A549 treated with GW870086 at 1 μM for 4 hours (cell line): ENCODE results near the gene OR5A1. TPM values are rescaled to one million over a fixed set of nuclear protein-coding genes. Genes with fewer than 3 reads are reported as not detected.

Experiments used
- total RNA-seq: library from RNA; stranded (reverse); fragments of 200-300 nt; extraction: Qiagen RNA extraction; gene quantifications from 5 replicates; pipeline ENCODE4 v1.2.3, GENCODE V29; 2022; ENCODE audit warnings: low read depth

The OR5A1 gene
- not detected in 5 replicates for total RNA-seq

GRCh38 chr11:59436169-59436568 lies at the start of gene OR5A1:
Gene OR5A1 (plus strand): TSS chr11:59436469. CDS start chr11:59443169, 6,700 bp downstream.

DNA sequence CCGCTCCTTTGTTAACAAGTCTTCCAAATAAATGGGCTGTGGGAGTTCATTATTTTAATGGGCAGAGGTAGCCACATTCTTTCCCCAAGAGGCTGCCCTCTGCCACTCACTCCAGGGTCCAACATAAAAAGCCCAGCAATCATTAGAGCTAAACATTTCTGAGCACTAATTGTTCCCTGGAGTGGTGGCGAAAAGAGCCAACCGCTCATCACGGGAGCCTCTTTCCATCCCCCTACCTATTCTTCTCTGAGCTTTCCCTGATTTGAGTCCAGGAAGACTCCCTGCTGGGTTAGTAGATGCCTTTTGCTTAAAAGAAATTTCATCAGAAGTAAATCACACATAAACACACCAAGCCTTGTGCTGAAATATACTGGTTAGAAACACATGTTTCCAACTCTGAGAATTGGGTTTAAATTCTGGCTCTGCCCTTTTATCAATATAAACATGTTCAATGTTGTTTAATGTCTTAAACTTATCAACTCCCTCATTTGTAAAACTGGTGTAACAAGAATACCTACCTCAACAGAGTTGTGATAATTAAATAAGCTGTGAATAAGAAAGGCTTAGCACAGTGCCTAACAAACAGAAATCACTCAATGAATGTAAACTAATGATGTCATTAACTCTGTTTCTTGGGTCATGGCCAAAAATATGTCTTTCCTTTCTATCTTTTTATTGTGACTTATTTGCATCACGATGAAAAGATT lies 9.8 kb upstream of the OR5A1 start, which contains the start of gene OR5A2:
Gene OR5A2 (minus strand): TSS at position 53 of the 707 bp plus-strand sequence. CDS start 3,460 bp downstream, outside the sequence.

DNA sequence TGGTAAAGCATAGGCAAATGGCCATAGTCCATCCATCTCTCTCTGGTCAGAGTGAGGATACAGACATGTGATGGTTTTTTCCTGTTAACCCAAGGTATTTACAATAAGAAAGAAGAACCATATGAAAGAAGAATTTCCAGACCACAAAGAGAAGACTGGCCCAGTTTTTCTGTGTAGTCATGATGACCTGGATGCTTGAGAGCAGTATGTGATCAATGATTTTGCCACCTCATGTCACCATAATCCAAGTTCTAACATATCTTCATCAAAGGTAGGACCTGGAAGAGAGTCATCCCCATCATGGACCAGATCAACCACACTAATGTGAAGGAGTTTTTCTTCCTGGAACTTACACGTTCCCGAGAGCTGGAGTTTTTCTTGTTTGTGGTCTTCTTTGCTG lies 20.4 kb downstream of the OR5A1 start, which contains the start of gene OR4D6:
Gene OR4D6 (plus strand): TSS at position 301 of the 400 bp plus-strand sequence. CDS start 0 bp downstream, at position 301.

GRCh38 chr11:59473015-59473414 lies 36.7 kb downstream of the OR5A1 start, which contains the start of gene OR4D10:
Gene OR4D10 (plus strand): TSS chr11:59473315. CDS start chr11:59477430, 4,115 bp downstream.

Other genes starting within 250 kb of the OR5A1 start
- gene MPEG1, start 223.5 kb upstream of the OR5A1 start, total RNA-seq, result not detected in 5 replicates
- gene OR5AN1, start 77.6 kb upstream of the OR5A1 start, total RNA-seq, result not detected in 5 replicates
- not detected in 5 replicates for gene OR5A2, start 10.1 kb upstream of the OR5A1 start, total RNA-seq
- not detected in 5 replicates for gene OR4D6, start 20.5 kb downstream of the OR5A1 start, total RNA-seq
- gene OR4D10, start 36.8 kb downstream of the OR5A1 start, total RNA-seq, result not detected in 5 replicates
- gene OR4D11, start 67.1 kb downstream of the OR5A1 start, total RNA-seq, result not detected in 5 replicates
- gene OR4D9, start 75.1 kb downstream of the OR5A1 start, total RNA-seq, result not detected in 5 replicates
- gene OSBP, start 179.3 kb downstream of the OR5A1 start, total RNA-seq, result 27.5 to 29.8 TPM (median 28.9 TPM) in 5 replicates
- 41.9 to 50.6 TPM (median 48.1 TPM) in 5 replicates for gene PATL1, start 232.6 kb downstream of the OR5A1 start, total RNA-seq